Measurements from ENCODE around the gene DMRTB1.

Gene DMRTB1

GRCh38 chr1:53495633-53496345 lies 36.6 kb downstream of the DMRTB1 start:
- DNase-seq: no peak

- no peak for DNase-seq
These were observed 39.4 kb downstream of the DMRTB1 start for GRCh38 chr1:53498555-53499131.

GRCh38 chr1:53499257-53500203 lies 40.3 kb downstream of the DMRTB1 start:
- no peak for DNase-seq

GRCh38 chr1:53500204-53501064 lies 41.2 kb downstream of the DMRTB1 start:
- no peak for DNase-seq

GRCh38 chr1:53501065-53502005 lies 42.1 kb downstream of the DMRTB1 start:
- DNase-seq: no peak

- no peak for DNase-seq
These were observed 43.6 kb downstream of the DMRTB1 start for GRCh38 chr1:53502641-53503432.

- no peak for DNase-seq
These were observed 44.4 kb downstream of the DMRTB1 start for GRCh38 chr1:53503433-53504217.

GRCh38 chr1:53504901-53505300 lies 45.7 kb downstream of the DMRTB1 start:
- DNase-seq: no peak

- no peak for DNase-seq
These were observed 46.2 kb downstream of the DMRTB1 start for GRCh38 chr1:53505401-53505800.

- no peak for DNase-seq
These were observed 46.7 kb downstream of the DMRTB1 start for GRCh38 chr1:53505891-53506290.

GRCh38 chr1:53506355-53507050 lies 47.3 kb downstream of the DMRTB1 start:
- no peak for DNase-seq

GRCh38 chr1:53507116-53507820 lies 48.1 kb downstream of the DMRTB1 start:
- DNase-seq: no peak

GRCh38 chr1:53508056-53508990 lies 49.1 kb downstream of the DMRTB1 start:
- DNase-seq: no peak

- no peak for DNase-seq
These were observed 49.9 kb downstream of the DMRTB1 start for GRCh38 chr1:53508991-53509666.

- DNase-seq: no peak
These were observed 50.6 kb downstream of the DMRTB1 start for GRCh38 chr1:53509775-53510174.

- no peak for DNase-seq
These were observed 51.0 kb downstream of the DMRTB1 start for GRCh38 chr1:53510215-53510614.
